Measurements from ENCODE around the gene ZCWPW1.
"Not testable (repeated sequence)": the region's sequence is repeated elsewhere in the genome, so short reads cannot be mapped to it uniquely, and the experiment has no call there.

GRCh38 chr7:100453854-100454253 is 25.4 kb upstream of the ZCWPW1 start:
- not testable (repeated sequence) for TF ChIP-seq CTCF (conservative IDR thresholded peaks at IDR 0.05; ENCODE audit: low read length); EZH2phosphoT487 (IDR thresholded peaks at IDR 0.05; ENCODE audit: borderline replicate concordance, low read depth, low read length)
